Hepatocyte (in vitro differentiated cells): ENCODE data around the gene PFDN4.

Experiments used
- EZH2 ChIP-seq: fragments of 200-600 bp; sonication (generic); IDR thresholded peaks from 2 replicates; pipeline ENCODE4 v1.6.1; 2016; ENCODE audit warnings: antibody characterized with exemption, mild to moderate bottlenecking, borderline replicate concordance
- TF ChIP-seq, protein P1 (sequence below): fragments of 200-600 bp; sonication (generic); IDR thresholded peaks from 2 replicates; pipeline ENCODE4 v1.5.1; 2016; ENCODE audit warnings: antibody characterized with exemption, mild to moderate bottlenecking; ENCODE audit not compliant: poor library complexity

DNA sequence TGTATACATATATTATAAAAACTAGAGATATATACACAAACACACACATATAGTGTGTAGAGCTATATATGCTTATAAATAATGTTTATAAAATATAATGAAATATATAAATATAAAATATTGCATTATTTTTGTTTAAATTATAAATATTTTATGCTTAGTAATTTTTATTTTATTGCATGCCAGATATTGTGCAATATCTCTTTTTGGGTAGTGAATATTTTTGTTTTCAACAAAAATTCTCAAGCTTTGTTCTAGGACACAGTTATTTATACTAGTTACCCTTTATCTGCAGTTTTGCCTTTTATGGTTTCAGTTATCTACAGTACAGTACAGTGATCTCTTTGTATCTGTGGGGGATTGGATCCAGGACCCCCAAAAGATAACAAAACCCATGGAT is 52.2 kb downstream of the PFDN4 start:
- TF ChIP-seq EZH2: no peak
- TF ChIP-seq, protein P1, sequence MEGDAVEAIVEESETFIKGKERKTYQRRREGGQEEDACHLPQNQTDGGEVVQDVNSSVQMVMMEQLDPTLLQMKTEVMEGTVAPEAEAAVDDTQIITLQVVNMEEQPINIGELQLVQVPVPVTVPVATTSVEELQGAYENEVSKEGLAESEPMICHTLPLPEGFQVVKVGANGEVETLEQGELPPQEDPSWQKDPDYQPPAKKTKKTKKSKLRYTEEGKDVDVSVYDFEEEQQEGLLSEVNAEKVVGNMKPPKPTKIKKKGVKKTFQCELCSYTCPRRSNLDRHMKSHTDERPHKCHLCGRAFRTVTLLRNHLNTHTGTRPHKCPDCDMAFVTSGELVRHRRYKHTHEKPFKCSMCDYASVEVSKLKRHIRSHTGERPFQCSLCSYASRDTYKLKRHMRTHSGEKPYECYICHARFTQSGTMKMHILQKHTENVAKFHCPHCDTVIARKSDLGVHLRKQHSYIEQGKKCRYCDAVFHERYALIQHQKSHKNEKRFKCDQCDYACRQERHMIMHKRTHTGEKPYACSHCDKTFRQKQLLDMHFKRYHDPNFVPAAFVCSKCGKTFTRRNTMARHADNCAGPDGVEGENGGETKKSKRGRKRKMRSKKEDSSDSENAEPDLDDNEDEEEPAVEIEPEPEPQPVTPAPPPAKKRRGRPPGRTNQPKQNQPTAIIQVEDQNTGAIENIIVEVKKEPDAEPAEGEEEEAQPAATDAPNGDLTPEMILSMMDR: no peak
